GM23338 (cell line): ENCODE measurements around the gene KIAA0753. TPM values are rescaled to one million over a fixed set of nuclear protein-coding genes. Genes with fewer than 3 reads are reported as not detected.

Experiments used
- ATAC-seq: fragments of 200-7000 bp; cut with Tn5 transposase; 3 replicates; pipeline ENCODE4 v1.9.1; 2020
- DNase-seq: peaks from one replicate; pipeline ENCODE4 v3.0.0-alpha.2; 2015; ENCODE audit warnings: low spot score
- H2AFZ ChIP-seq: fragments of 200-600 bp; sonication (generic); 2 replicates; pipeline ENCODE4 v1.8.0; 2016; ENCODE audit warnings: antibody characterized with exemption, mild to moderate bottlenecking, moderate library complexity
- H3F3A ChIP-seq: fragments of 200-600 bp; sonication (generic); replicated peaks from 2 replicates; pipeline ENCODE4 v1.8.0; 2017; ENCODE audit warnings: antibody characterized with exemption, mixed run types, low read depth
- H3K27ac ChIP-seq: fragments of 200-600 bp; sonication (generic); 2 replicates; pipeline ENCODE4 v1.6.1; 2016; ENCODE audit warnings: low read depth
- H3K27me3 ChIP-seq: fragments of 200-600 bp; sonication (generic); 2 replicates; pipeline ENCODE4 v1.8.0; 2016; ENCODE audit warnings: mild to moderate bottlenecking, mixed run types, moderate library complexity; ENCODE audit not compliant: insufficient read depth
- H3K36me3 ChIP-seq: fragments of 200-600 bp; sonication (generic); 2 replicates; pipeline ENCODE4 v1.8.0; 2016; ENCODE audit warnings: mild to moderate bottlenecking; ENCODE audit not compliant: insufficient read depth
- H3K4me1 ChIP-seq: fragments of 200-600 bp; sonication (generic); 2 replicates; pipeline ENCODE4 v1.8.0; 2016; ENCODE audit warnings: mild to moderate bottlenecking, moderate library complexity; ENCODE audit not compliant: insufficient read depth
- H3K4me2 ChIP-seq: fragments of 200-600 bp; sonication (generic); 2 replicates; pipeline ENCODE4 v1.7.1; 2017; ENCODE audit warnings: mixed run types
- H3K4me3 ChIP-seq: fragments of 200-600 bp; sonication (generic); 2 replicates; pipeline ENCODE4 v1.6.1; 2016; ENCODE audit warnings: mixed run types
- H3K79me2 ChIP-seq: fragments of 200-600 bp; sonication (generic); replicated peaks from 2 replicates; pipeline ENCODE4 v1.8.0; 2017; ENCODE audit warnings: mild to moderate bottlenecking; ENCODE audit not compliant: insufficient read depth
- H3K9me2 ChIP-seq: fragments of 200-600 bp; sonication (generic); 2 replicates; pipeline ENCODE4 v1.8.0; 2017; ENCODE audit not compliant: insufficient read depth
- H4K20me1 ChIP-seq: fragments of 200-600 bp; sonication (generic); replicated peaks from 2 replicates; pipeline ENCODE4 v1.8.0; 2017; ENCODE audit warnings: mild to moderate bottlenecking; ENCODE audit not compliant: insufficient read depth
- H3K27ac Mint-ChIP-seq: 2 replicates; pipeline ENCODE4 v1.8.0; 2020; ENCODE audit warnings: inconsistent platforms, mild to moderate bottlenecking, moderate library complexity, mixed read lengths
- H3K27me3 Mint-ChIP-seq: 3 replicates; pipeline ENCODE4 v1.8.0; 2022; ENCODE audit warnings: low read depth, mild to moderate bottlenecking, moderate library complexity, mixed read lengths, inconsistent platforms; ENCODE audit not compliant: insufficient read depth, poor library complexity
- H3K36me3 Mint-ChIP-seq: 3 replicates; pipeline ENCODE4 v1.8.0; 2021; ENCODE audit warnings: low read depth, mild to moderate bottlenecking, inconsistent platforms, moderate library complexity, mixed read lengths
- H3K4me1 Mint-ChIP-seq: 3 replicates; pipeline ENCODE4 v1.8.0; 2020; ENCODE audit warnings: mild to moderate bottlenecking, inconsistent platforms, mixed read lengths
- H3K4me3 Mint-ChIP-seq: 3 replicates; pipeline ENCODE4 v1.8.0; 2021; ENCODE audit warnings: moderate library complexity, mild to moderate bottlenecking, inconsistent platforms, mixed read lengths
- H3K9me3 Mint-ChIP-seq: 3 replicates; pipeline ENCODE4 v1.8.0; 2020; ENCODE audit warnings: moderate library complexity, mild to moderate bottlenecking, inconsistent platforms, mixed read lengths
- CREB1 ChIP-seq: fragments of 250-450 bp; sonication (Bioruptor Pico); IDR thresholded peaks from 2 replicates; pipeline ENCODE4 v1.5.0; 2020; ENCODE audit warnings: low read depth, mild to moderate bottlenecking, moderate library complexity
- CTCF ChIP-seq, 2 experiments: fragments of 200-600 bp in 1 of 2; sonication (generic) in 1 of 2; conservative IDR thresholded peaks; 2 replicates each; pipeline versions ENCODE4 v1.5.1 to v1.6.1; 2016 to 2017; ENCODE audit warnings: antibody characterized with exemption in 2 of 2, low read depth in 2 of 2, mild to moderate bottlenecking in 2 of 2, moderate library complexity in 1 of 2
- EZH2phosphoT487 ChIP-seq: fragments of 200-600 bp; sonication (generic); IDR thresholded peaks from one replicate; pipeline ENCODE4 v1.8.1; 2018; ENCODE audit warnings: antibody characterized with exemption; ENCODE audit not compliant: unreplicated experiment
- JUNB ChIP-seq: IDR thresholded peaks from one replicate; pipeline ENCODE4 v1.6.1; 2016; ENCODE audit warnings: antibody characterized with exemption; ENCODE audit not compliant: unreplicated experiment
- ZNF462 ChIP-seq: fragments of 250-450 bp; sonication (Bioruptor Pico); IDR thresholded peaks from 2 replicates; pipeline ENCODE4 v1.5.0; 2020; ENCODE audit warnings: mild to moderate bottlenecking, moderate library complexity
- polyA plus RNA-seq: library from polyadenylated mRNA; unstranded; fragments of >200 nt; fragmentation: Nextera tagmentation; extraction: Ambion mirVana; gene quantifications from 2 replicates; pipeline ENCODE4 v1.2.1, GENCODE V29; 2016
- total RNA-seq: library from RNA; depleted of rRNA; stranded (reverse); fragments of >200 nt; shearing (Covaris generic); gene quantifications from 2 replicates; pipeline ENCODE4 v1.2.3, GENCODE V29; 2014

KIAA0753 gene
- total and polyA plus RNA-seq, 2 experiments from 2014 or later: 6.0 to 27.8 TPM

GRCh38 chr17:6558932-6559752, 81.4 kb downstream of the KIAA0753 start:
- no peaks in the 10 kb centered on the region for H4K20me1 ChIP-seq
- no peaks in the 10 kb centered on the region for H3K36me3 ChIP-seq
- H3K4me2 ChIP-seq: no peak overlapping the region
- H3K4me1 Mint-ChIP-seq: peaks cover 13% of the 10 kb centered on the region
- H3K27ac Mint-ChIP-seq: no peak overlapping the region
- no peaks in the 10 kb centered on the region for H3K36me3 Mint-ChIP-seq
- peaks cover 39% of the 10 kb centered on the region for H3K27me3 ChIP-seq
- no peak overlapping the region for H3K4me3 Mint-ChIP-seq
- no peak for ATAC-seq
- no peak overlapping the region for H3K4me3 ChIP-seq
- no peaks in the 10 kb centered on the region for H3K79me2 ChIP-seq
- peak; percentile 28 for DNase-seq
- TF ChIP-seq CTCF (conservative IDR thresholded peaks at IDR 0.05; ENCODE audit: low read depth in 2 of 2) (peak in 1 of 2 experiments; percentile 45; a peak in 2 of 4 replicates), ZNF462 (CRISPR knock-in tag) (no peak), JUNB (no peak), EZH2phosphoT487 (no peak), CREB1 (no peak)
- no peaks in the 10 kb centered on the region for H3K9me3 Mint-ChIP-seq
- H3K27me3 Mint-ChIP-seq: peaks cover 45% of the 10 kb centered on the region
- H2AFZ ChIP-seq: no peak overlapping the region
- H3K4me1 ChIP-seq: peaks cover 10% of the 10 kb centered on the region; the same call in 1 of the 2 replicates
- no peak overlapping the region for H3K27ac ChIP-seq
- H3F3A ChIP-seq: 0 out of 2 replicates have a peak, but pooled peaks cover 5% of the 10 kb centered on the region
- no peaks in the 10 kb centered on the region for H3K9me2 ChIP-seq
